Sigmoid colon (tissue), 7 donors: ENCODE results near the gene CRYGN. TPM values are rescaled to one million over a fixed set of nuclear protein-coding genes. Genes with fewer than 3 reads are reported as not detected.

Experiments used
- DNase-seq: peaks from one replicate; pipeline ENCODE4 v3.0.0-alpha.2; 2019
- H3K27ac ChIP-seq, 4 donors: fragments of 200-600 bp; sonication (generic); one replicate each; pipeline ENCODE4 v1.5.1; 2016 to 2019; ENCODE audit warnings: mild to moderate bottlenecking in 1 of 4
- H3K27me3 ChIP-seq, 3 donors: fragments of 200-600 bp; sonication (generic); one replicate each; pipeline ENCODE4 v1.5.1; 2019; ENCODE audit warnings: mild to moderate bottlenecking in 1 of 3
- H3K36me3 ChIP-seq, 4 donors: fragments of 200-600 bp; sonication (generic); one replicate each; pipeline ENCODE4 v1.5.1; 2016 to 2019
- H3K4me1 ChIP-seq, 4 donors: fragments of 200-600 bp; sonication (generic); one replicate each; pipeline ENCODE4 v1.5.1; 2017 to 2019
- H3K4me3 ChIP-seq, 4 donors: fragments of 200-600 bp; sonication (generic); one replicate each; pipeline ENCODE4 v1.5.1; 2017 to 2019; ENCODE audit warnings: mild to moderate bottlenecking in 2 of 4, moderate library complexity in 1 of 4
- H3K9me3 ChIP-seq, 4 donors: fragments of 200-600 bp in 3 of 4; sonication (generic) in 3 of 4; one replicate each; pipeline versions ENCODE4 v1.5.1 to v1.6.1; 2013 to 2019
- CTCF ChIP-seq, 4 experiments: fragments of 450-650 bp in 3 of 4; fragments of 200-600 bp in 1 of 4; IDR thresholded peaks; one replicate each; pipeline ENCODE4 v1.5.1; 2016 to 2019; ENCODE audit warnings: antibody characterized with exemption in 4 of 4, mild to moderate bottlenecking in 3 of 4, moderate library complexity in 2 of 4
- EP300 ChIP-seq, 4 donors: sonication (generic); formaldehyde crosslinking; IDR thresholded peaks; one replicate each; pipeline ENCODE4 v1.6.1; 2017; ENCODE audit warnings: antibody characterized with exemption in 4 of 4
- POLR2A ChIP-seq, 2 donors: fragments of 450-650 bp; IDR thresholded peaks; one replicate each; pipeline ENCODE4 v1.6.1; 2016; ENCODE audit warnings: antibody characterized with exemption in 2 of 2, mild to moderate bottlenecking in 2 of 2, moderate library complexity in 2 of 2
- POLR2AphosphoS5 ChIP-seq, 4 donors: sonication (generic); formaldehyde crosslinking; IDR thresholded peaks; one replicate each; pipeline ENCODE4 v1.6.1; 2017; ENCODE audit warnings: antibody characterized with exemption in 4 of 4
- WGBS, 2 donors: extraction: QIAGEN DNeasy Blood & Tissue Kit; methylation state at CpG; one replicate each; pipeline ENCODE4 v1.1.7; 2013; 5-methylcytosine and 5-hydroxymethylcytosine counted together
- intact Hi-C: fragments of 100-400 bp; cut with DNase I; formaldehyde crosslinking; loops from one replicate; pipeline ENCODE4 v1.15.1; 2023
- polyA plus RNA-seq, 3 donors: library from polyadenylated mRNA; stranded (reverse); fragments of 200-250 nt; gene quantifications; one replicate each; pipeline ENCODE4 v1.2.3, GENCODE V29; 2013
- total RNA-seq, 4 donors: library from RNA; depleted of rRNA; stranded (reverse); fragments of >200 nt; gene quantifications; one replicate each; pipeline ENCODE4 v1.1.0, GENCODE V29; 2016
- donor health status: healthy with polysubstance abuse.
- donor health status: Bipolar disorder and iron deficiency.
- donor health status: healthy.

The CRYGN gene
- total and polyA plus RNA-seq, 7 donors: 0.17 to 1.8 (median 0.99) TPM; not detected in 3

GRCh38 chr7:151456782-151457181, 16.8 kb upstream of the CRYGN start:
- intact Hi-C loops: no loop called here
- Histone ChIP-seq H3K9me3 (no peaks in the 10 kb centered on the region), H3K36me3 (no peaks in the 10 kb centered on the region), H3K27ac (no peak overlapping the region), H3K4me1 (peaks cover 0 to 27% (median 26%) of the 10 kb centered on the region in 4 donors), H3K4me3 (no peak overlapping the region), H3K27me3 (no peaks in the 10 kb centered on the region)
- TF ChIP-seq POLR2AphosphoS5 (IDR thresholded peaks at IDR 0.05) (no peak), EP300 (IDR thresholded peaks at IDR 0.05) (no peak), CTCF (IDR thresholded peaks at IDR 0.05) (no peak), POLR2A (IDR thresholded peaks at IDR 0.05) (no peak)
- no peak for DNase-seq
- 81 to 83% methylated on average over 4 of the region's 4 CpGs for WGBS, 2 donors

GRCh38 chr7:151456276-151456675, 16.3 kb upstream of the CRYGN start:
- DNase-seq: peak; percentile 65
- WGBS, 2 donors: 93 to 96% methylated on average over 5 of the region's 5 CpGs
- Histone ChIP-seq H3K27ac (no peak overlapping the region), H3K36me3 (no peaks in the 10 kb centered on the region), H3K27me3 (no peaks in the 10 kb centered on the region), H3K4me3 (no peak overlapping the region), H3K4me1 (peaks cover 0 to 22% (median 20%) of the 10 kb centered on the region in 4 donors), H3K9me3 (no peaks in the 10 kb centered on the region)
- TF ChIP-seq EP300 (IDR thresholded peaks at IDR 0.05): no peak
- TF ChIP-seq CTCF (IDR thresholded peaks at IDR 0.05): no peak
- TF ChIP-seq POLR2A (IDR thresholded peaks at IDR 0.05): no peak
- TF ChIP-seq POLR2AphosphoS5 (IDR thresholded peaks at IDR 0.05): no peak
- intact Hi-C loops: no loop called here

GRCh38 chr7:151455690-151456089, 15.7 kb upstream of the CRYGN start:
- Histone ChIP-seq H3K27ac (no peak overlapping the region), H3K36me3 (no peaks in the 10 kb centered on the region), H3K9me3 (no peaks in the 10 kb centered on the region), H3K4me3 (no peak overlapping the region), H3K4me1 (peaks cover 0 to 16% (median 15%) of the 10 kb centered on the region in 4 donors), H3K27me3 (no peaks in the 10 kb centered on the region)
- WGBS, 2 donors: 87 to 88% methylated on average over 4 of the region's 4 CpGs
- no peak for DNase-seq
- no peak for TF ChIP-seq EP300 (IDR thresholded peaks at IDR 0.05)
- TF ChIP-seq POLR2A (IDR thresholded peaks at IDR 0.05): no peak
- TF ChIP-seq POLR2AphosphoS5 (IDR thresholded peaks at IDR 0.05): no peak
- no peak for TF ChIP-seq CTCF (IDR thresholded peaks at IDR 0.05)
- intact Hi-C loops: no loop called here

- intact Hi-C loops: no loop called here
- peak; percentile 67 for DNase-seq
- no peak overlapping the region for H3K27ac ChIP-seq
- 92 to 93% methylated on average over 15 of the region's 15 CpGs for WGBS, 2 donors
- H3K4me3 ChIP-seq: no peak overlapping the region
- no peaks in the 10 kb centered on the region for H3K36me3 ChIP-seq
- H3K4me1 ChIP-seq: peaks cover 0 to 9% (median 8%) of the 10 kb centered on the region in 4 donors
- no peak for TF ChIP-seq POLR2A (IDR thresholded peaks at IDR 0.05)
- TF ChIP-seq EP300 (IDR thresholded peaks at IDR 0.05): no peak
- no peak for TF ChIP-seq POLR2AphosphoS5 (IDR thresholded peaks at IDR 0.05)
- no peak for TF ChIP-seq CTCF (IDR thresholded peaks at IDR 0.05)
- no peaks in the 10 kb centered on the region for H3K27me3 ChIP-seq
- H3K9me3 ChIP-seq: no peaks in the 10 kb centered on the region
Observed at GRCh38 chr7:151454932-151455530, 15.1 kb upstream of the CRYGN start.

- intact Hi-C loops: no loop called here
- 92 to 93% methylated on average over 14 of the region's 14 CpGs for WGBS, 2 donors
- no peak overlapping the region for H3K4me3 ChIP-seq
- no peaks in the 10 kb centered on the region for H3K27me3 ChIP-seq
- no peaks in the 10 kb centered on the region for H3K36me3 ChIP-seq
- peaks cover 0 to 5% (median 4%) of the 10 kb centered on the region in 4 donors for H3K4me1 ChIP-seq
- TF ChIP-seq EP300 (IDR thresholded peaks at IDR 0.05) (no peak), POLR2A (IDR thresholded peaks at IDR 0.05) (no peak), CTCF (IDR thresholded peaks at IDR 0.05) (no peak), POLR2AphosphoS5 (IDR thresholded peaks at IDR 0.05) (no peak)
- H3K9me3 ChIP-seq: no peaks in the 10 kb centered on the region
- no peak overlapping the region for H3K27ac ChIP-seq
- no peak for DNase-seq
Observed at GRCh38 chr7:151454305-151454704, 14.4 kb upstream of the CRYGN start.
